ENCODE results near the gene DIO3.

Gene DIO3

DNA sequence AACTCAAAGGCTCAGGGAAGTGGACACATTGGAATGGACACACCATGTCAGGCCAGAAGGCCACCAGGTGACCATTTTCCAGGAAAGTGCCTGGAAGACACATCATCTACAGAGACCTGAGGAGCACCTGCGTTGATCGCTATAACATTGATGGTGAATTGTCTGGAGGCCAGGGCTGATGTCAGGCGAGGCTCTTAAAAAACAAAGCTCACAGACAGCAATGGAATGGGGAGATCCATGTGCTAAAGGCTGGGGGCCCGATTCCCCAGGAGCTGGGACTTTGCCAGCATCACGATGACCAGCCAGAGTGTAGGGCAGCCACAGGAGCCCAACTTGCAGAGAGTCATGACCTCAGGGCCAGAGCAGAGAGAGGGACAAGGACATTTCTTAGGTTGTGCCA, 30.3 kb downstream of the DIO3 start:
- no peak overlapping the region for H3K4me2 ChIP-seq (ENCODE audit: low read length)
- no peaks in the 10 kb centered on the region for H3K79me2 ChIP-seq (ENCODE audit: control insufficient read depth, low read length)
- TF ChIP-seq, protein P1, sequence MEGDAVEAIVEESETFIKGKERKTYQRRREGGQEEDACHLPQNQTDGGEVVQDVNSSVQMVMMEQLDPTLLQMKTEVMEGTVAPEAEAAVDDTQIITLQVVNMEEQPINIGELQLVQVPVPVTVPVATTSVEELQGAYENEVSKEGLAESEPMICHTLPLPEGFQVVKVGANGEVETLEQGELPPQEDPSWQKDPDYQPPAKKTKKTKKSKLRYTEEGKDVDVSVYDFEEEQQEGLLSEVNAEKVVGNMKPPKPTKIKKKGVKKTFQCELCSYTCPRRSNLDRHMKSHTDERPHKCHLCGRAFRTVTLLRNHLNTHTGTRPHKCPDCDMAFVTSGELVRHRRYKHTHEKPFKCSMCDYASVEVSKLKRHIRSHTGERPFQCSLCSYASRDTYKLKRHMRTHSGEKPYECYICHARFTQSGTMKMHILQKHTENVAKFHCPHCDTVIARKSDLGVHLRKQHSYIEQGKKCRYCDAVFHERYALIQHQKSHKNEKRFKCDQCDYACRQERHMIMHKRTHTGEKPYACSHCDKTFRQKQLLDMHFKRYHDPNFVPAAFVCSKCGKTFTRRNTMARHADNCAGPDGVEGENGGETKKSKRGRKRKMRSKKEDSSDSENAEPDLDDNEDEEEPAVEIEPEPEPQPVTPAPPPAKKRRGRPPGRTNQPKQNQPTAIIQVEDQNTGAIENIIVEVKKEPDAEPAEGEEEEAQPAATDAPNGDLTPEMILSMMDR (IDR thresholded peaks at IDR 0.05; ENCODE audit: low read depth, low read length, poor library complexity, severe bottlenecking), result no peak
- no peak for TF ChIP-seq EZH2phosphoT487 (IDR thresholded peaks at IDR 0.05; ENCODE audit: borderline replicate concordance, low read length)
- no peaks in the 10 kb centered on the region for H3F3A ChIP-seq (ENCODE audit: control insufficient read depth, insufficient read depth)
- no peaks in the 10 kb centered on the region for H3K27me3 ChIP-seq (ENCODE audit: control insufficient read depth, low read length)
- H3K27ac ChIP-seq (ENCODE audit: low read depth, low read length), result no peak overlapping the region
- H3K4me1 ChIP-seq (ENCODE audit: control insufficient read depth, low read length), result peaks cover 17% of the 10 kb centered on the region
- no peak overlapping the region for H3K4me3 ChIP-seq (ENCODE audit: low read length)
- no peaks in the 10 kb centered on the region for H4K20me1 ChIP-seq (ENCODE audit: control insufficient read depth, insufficient read depth, low read depth, low read length)
- peaks cover 12% of the 10 kb centered on the region for H3K9me3 ChIP-seq (ENCODE audit: control insufficient read depth, insufficient read depth, low read length)
- H3K36me3 ChIP-seq (ENCODE audit: control insufficient read depth, low read length), result peaks cover 4% of the 10 kb centered on the region
- no peaks in the 10 kb centered on the region for H3K9me2 ChIP-seq (replicated peaks; ENCODE audit: control insufficient read depth, low read length)

DNA sequence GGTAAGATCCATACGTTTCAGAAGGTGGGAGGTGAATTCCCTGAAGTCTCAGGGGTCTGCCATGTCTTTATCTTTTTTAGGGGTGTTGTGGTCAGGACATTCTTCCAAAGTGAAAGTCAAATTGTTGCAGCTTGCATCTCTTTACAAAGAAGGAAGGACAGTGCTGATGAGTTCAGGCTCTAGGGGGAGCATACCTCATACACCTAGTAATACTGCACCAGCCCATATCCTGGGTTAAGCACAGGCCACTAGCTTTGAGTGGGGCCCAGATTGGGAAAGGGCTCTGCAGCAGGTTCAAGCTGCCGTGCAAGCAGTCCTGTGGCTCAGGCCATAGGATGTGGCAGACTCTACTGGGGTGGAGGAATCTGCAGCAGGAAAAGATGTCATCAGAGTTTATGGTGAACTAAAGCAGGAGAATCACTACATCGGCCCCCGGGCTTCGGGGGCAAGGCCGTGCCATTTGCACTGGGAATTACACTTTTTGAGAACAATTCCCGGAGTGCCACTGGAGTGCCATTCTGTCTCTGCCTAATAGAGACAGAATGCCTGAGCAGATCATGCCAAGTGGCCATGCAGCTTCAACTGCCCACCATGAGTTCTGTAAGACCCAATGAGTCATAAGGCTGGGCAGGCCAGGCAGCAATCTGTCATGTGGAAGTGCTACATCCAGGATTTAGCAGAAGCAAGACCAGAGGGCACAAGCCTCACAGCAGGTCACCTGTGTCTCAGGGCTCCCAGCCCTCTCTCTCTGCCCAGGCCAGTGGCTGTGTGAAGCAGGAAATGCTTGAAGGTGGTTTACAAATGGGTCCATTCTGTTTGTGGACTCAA, 32.3 kb downstream of the DIO3 start:
- peaks cover 32% of the 10 kb centered on the region for H3K9me3 ChIP-seq (ENCODE audit: control insufficient read depth, insufficient read depth, low read length)
- no peak overlapping the region for H3K4me2 ChIP-seq (ENCODE audit: low read length)
- H3F3A ChIP-seq (ENCODE audit: control insufficient read depth, insufficient read depth), result no peaks in the 10 kb centered on the region
- no peaks in the 10 kb centered on the region for H4K20me1 ChIP-seq (ENCODE audit: control insufficient read depth, insufficient read depth, low read depth, low read length)
- peaks cover 28% of the 10 kb centered on the region for H3K4me1 ChIP-seq (ENCODE audit: control insufficient read depth, low read length)
- no peaks in the 10 kb centered on the region for H3K27me3 ChIP-seq (ENCODE audit: control insufficient read depth, low read length)
- no peak for TF ChIP-seq EZH2phosphoT487 (IDR thresholded peaks at IDR 0.05; ENCODE audit: borderline replicate concordance, low read length)
- peaks cover 10% of the 10 kb centered on the region for H3K36me3 ChIP-seq (ENCODE audit: control insufficient read depth, low read length)
- H3K4me3 ChIP-seq (ENCODE audit: low read length), result no peak overlapping the region
- H3K79me2 ChIP-seq (ENCODE audit: control insufficient read depth, low read length), result no peaks in the 10 kb centered on the region
- H3K9me2 ChIP-seq (replicated peaks; ENCODE audit: control insufficient read depth, low read length), result no peaks in the 10 kb centered on the region
- no peak overlapping the region for H3K27ac ChIP-seq (ENCODE audit: low read depth, low read length)

DNA sequence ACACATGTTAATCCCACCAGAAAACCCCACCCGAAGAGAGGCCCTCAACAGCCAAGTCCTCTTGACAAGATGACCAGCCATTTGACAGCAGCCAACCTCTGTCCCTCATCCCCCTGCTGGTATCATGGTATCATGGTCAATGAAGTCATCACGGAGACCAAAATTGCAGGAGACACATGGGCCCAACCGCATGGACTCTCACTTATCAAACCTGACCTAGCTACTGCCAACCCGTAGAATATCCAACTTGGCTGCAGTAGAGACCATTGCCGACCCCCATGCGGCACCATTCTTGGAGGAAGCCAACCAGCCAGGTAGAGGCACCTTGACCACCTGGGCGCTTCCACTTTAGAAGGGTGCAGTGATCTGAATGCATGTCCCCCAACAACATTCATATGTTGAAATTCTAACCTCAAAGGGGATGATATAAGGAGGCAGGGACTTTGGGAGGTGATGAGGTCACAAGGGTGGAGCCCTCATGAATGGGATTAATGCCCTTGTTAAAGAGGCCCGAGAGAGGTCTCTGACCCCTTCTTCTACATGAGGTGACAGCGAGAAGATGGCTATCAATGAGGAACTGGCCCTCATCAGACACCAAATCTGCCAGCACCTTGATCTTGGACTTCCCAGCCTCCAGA, 33.3 kb downstream of the DIO3 start:
- Histone ChIP-seq H3K27ac (ENCODE audit: low read depth, low read length) (no peak overlapping the region), H3K79me2 (ENCODE audit: control insufficient read depth, low read length) (no peaks in the 10 kb centered on the region), H4K20me1 (ENCODE audit: control insufficient read depth, insufficient read depth, low read depth, low read length) (no peaks in the 10 kb centered on the region), H3K27me3 (ENCODE audit: control insufficient read depth, low read length) (no peaks in the 10 kb centered on the region), H3K4me3 (ENCODE audit: low read length) (no peak overlapping the region), H3K4me2 (ENCODE audit: low read length) (no peak overlapping the region), H3K36me3 (ENCODE audit: control insufficient read depth, low read length) (peaks cover 10% of the 10 kb centered on the region), H3F3A (ENCODE audit: control insufficient read depth, insufficient read depth) (no peaks in the 10 kb centered on the region), H3K4me1 (ENCODE audit: control insufficient read depth, low read length) (peaks cover 28% of the 10 kb centered on the region), H3K9me3 (ENCODE audit: control insufficient read depth, insufficient read depth, low read length) (peaks cover 34% of the 10 kb centered on the region), H3K9me2 (replicated peaks; ENCODE audit: control insufficient read depth, low read length) (no peaks in the 10 kb centered on the region)
- TF ChIP-seq, protein P1 (IDR thresholded peaks at IDR 0.05; ENCODE audit: low read depth, low read length, poor library complexity, severe bottlenecking), result no peak
- no peak for TF ChIP-seq EZH2phosphoT487 (IDR thresholded peaks at IDR 0.05; ENCODE audit: borderline replicate concordance, low read length)

DNA sequence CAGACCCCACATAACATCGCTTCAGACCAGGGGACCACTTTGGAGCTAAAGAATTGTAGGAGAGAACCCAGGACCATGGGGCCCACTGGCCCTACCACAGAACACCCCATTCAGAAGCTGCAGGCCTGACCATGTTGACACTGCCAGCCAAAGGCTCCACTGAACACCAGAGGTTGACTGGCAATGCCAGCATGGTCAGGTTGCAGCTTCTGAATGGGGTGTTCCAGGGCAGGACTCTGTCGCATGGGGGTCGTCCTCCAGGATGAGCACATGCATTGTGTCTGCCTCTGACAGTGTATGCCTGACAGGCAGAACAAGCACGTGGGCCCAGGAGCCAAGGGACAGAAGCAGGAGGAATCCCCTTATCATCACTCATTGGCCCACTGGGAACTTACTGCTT, 34.1 kb downstream of the DIO3 start:
- Histone ChIP-seq H3K79me2 (ENCODE audit: control insufficient read depth, low read length) (no peaks in the 10 kb centered on the region), H3K27ac (ENCODE audit: low read depth, low read length) (peak overlapping the region; percentile 67), H3F3A (ENCODE audit: control insufficient read depth, insufficient read depth) (no peaks in the 10 kb centered on the region), H3K4me1 (ENCODE audit: control insufficient read depth, low read length) (peaks cover 28% of the 10 kb centered on the region), H3K4me2 (ENCODE audit: low read length) (no peak overlapping the region), H3K4me3 (ENCODE audit: low read length) (no peak overlapping the region), H3K36me3 (ENCODE audit: control insufficient read depth, low read length) (peaks cover 10% of the 10 kb centered on the region), H4K20me1 (ENCODE audit: control insufficient read depth, insufficient read depth, low read depth, low read length) (no peaks in the 10 kb centered on the region), H3K9me2 (replicated peaks; ENCODE audit: control insufficient read depth, low read length) (no peaks in the 10 kb centered on the region), H3K27me3 (ENCODE audit: control insufficient read depth, low read length) (no peaks in the 10 kb centered on the region), H3K9me3 (ENCODE audit: control insufficient read depth, insufficient read depth, low read length) (peaks cover 34% of the 10 kb centered on the region)
- TF ChIP-seq EZH2phosphoT487 (IDR thresholded peaks at IDR 0.05; ENCODE audit: borderline replicate concordance, low read length), result no peak
- TF ChIP-seq, protein P1 (IDR thresholded peaks at IDR 0.05; ENCODE audit: low read depth, low read length, poor library complexity, severe bottlenecking), result no peak
